WERI-Rb-1 (cell line): ENCODE results near the gene ZFHX3.

Source experiments
- DNase-seq: peaks from one replicate; pipeline ENCODE4 v3.0.0-alpha.2; 2020
- H3K27ac ChIP-seq: fragments of 250-450 bp; sonication (Bioruptor Pico); 2 replicates; pipeline ENCODE4 v1.5.1; 2020; ENCODE audit warnings: mild to moderate bottlenecking, moderate library complexity
- H3K27me3 ChIP-seq: fragments of 250-450 bp; sonication (Bioruptor Pico); 2 replicates; pipeline ENCODE4 v1.5.1; 2021; ENCODE audit warnings: mild to moderate bottlenecking, low read depth, moderate library complexity; ENCODE audit not compliant: insufficient read depth, severe bottlenecking
- H3K36me3 ChIP-seq: fragments of 250-450 bp; sonication (Bioruptor Pico); 2 replicates; pipeline ENCODE4 v1.5.1; 2020; ENCODE audit warnings: mild to moderate bottlenecking, moderate library complexity
- H3K4me3 ChIP-seq: 2 replicates; pipeline ENCODE4 v1.5.1; 2011; ENCODE audit warnings: low read depth, mild to moderate bottlenecking, control low read depth, low read length
- H3K9me3 ChIP-seq: fragments of 250-450 bp; sonication (Bioruptor Pico); 2 replicates; pipeline ENCODE4 v1.5.1; 2021; ENCODE audit warnings: mild to moderate bottlenecking, moderate library complexity; ENCODE audit not compliant: severe bottlenecking
- CTCF ChIP-seq: IDR thresholded peaks from 2 replicates; pipeline ENCODE4 v1.5.1; 2011; ENCODE audit warnings: low read depth, mild to moderate bottlenecking, control low read depth, inconsistent platforms, low read length

Gene ZFHX3

GRCh38 chr16:73021866-73022495 is 25.9 kb downstream of the ZFHX3 start:
- no peak for DNase-seq
- Histone ChIP-seq H3K9me3 (no peaks in the 10 kb centered on the region), H3K27ac (no peak overlapping the region), H3K36me3 (no peaks in the 10 kb centered on the region; the same call in 1 of the 2 replicates), H3K27me3 (no peaks in the 10 kb centered on the region), H3K4me3 (no peak overlapping the region)
- TF ChIP-seq CTCF = no peak

DNA sequence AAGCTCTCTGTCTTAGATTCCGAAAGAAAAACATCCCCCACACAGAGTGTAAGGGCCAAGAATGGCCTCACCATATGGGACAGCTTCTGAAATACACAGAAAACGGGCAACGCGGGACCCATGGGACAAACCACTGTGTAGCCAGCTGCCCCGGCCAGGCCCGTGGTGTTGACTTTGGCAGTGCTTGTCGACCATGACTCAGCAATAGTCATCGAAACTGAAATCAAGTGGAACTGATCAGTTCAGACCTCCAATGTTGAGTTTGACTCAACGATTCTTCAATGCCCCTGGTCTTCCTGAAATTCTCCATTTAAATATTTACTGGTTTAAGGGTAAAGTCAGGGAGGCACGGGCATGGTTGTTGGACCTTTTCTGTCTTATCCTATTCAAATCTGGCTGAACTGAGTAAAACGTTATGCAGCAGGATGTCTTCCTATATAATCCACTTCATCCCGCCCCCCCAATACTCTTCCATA is 27.5 kb downstream of the ZFHX3 start:
- no peak overlapping the region for H3K4me3 ChIP-seq
- no peaks in the 10 kb centered on the region; the same call in 1 of the 2 replicates for H3K36me3 ChIP-seq
- no peak for DNase-seq
- H3K27ac ChIP-seq = no peak overlapping the region
- H3K9me3 ChIP-seq = no peaks in the 10 kb centered on the region
- no peak for TF ChIP-seq CTCF
- no peaks in the 10 kb centered on the region for H3K27me3 ChIP-seq

- Histone ChIP-seq H3K36me3 (no peaks in the 10 kb centered on the region; the same call in 1 of the 2 replicates), H3K9me3 (no peaks in the 10 kb centered on the region), H3K27me3 (no peaks in the 10 kb centered on the region), H3K4me3 (no peak overlapping the region), H3K27ac (no peak overlapping the region)
- no peak for TF ChIP-seq CTCF
- DNase-seq = no peak
Observed at GRCh38 chr16:73019457-73020362, 28.2 kb downstream of the ZFHX3 start.

GRCh38 chr16:73018821-73019456 is 29.0 kb downstream of the ZFHX3 start:
- Histone ChIP-seq H3K27ac (no peak overlapping the region), H3K36me3 (no peaks in the 10 kb centered on the region; the same call in 1 of the 2 replicates), H3K27me3 (no peaks in the 10 kb centered on the region), H3K9me3 (no peaks in the 10 kb centered on the region), H3K4me3 (no peak overlapping the region)
- DNase-seq = no peak
- TF ChIP-seq CTCF = no peak

DNA sequence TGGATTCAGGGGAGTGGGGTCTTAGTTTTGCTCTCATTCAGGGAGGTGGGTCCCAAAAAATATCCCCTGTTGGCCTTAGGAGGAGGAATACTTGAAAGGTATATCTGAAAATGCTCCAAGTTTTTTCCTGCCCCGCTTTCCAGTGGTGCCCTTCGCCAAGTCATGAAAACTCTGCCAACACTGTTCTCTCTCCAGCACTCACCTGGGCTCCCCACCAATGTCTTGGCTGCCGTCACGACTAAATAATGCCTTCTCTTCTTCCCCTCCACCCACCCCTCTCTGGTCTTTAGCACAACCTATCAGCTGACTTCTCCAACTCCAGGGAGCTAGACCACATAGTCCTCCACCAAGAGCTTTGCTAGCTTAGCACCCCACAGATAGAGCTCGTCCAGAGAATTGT is 30.6 kb downstream of the ZFHX3 start:
- no peaks in the 10 kb centered on the region for H3K9me3 ChIP-seq
- DNase-seq = no peak
- H3K4me3 ChIP-seq = no peak overlapping the region
- TF ChIP-seq CTCF = no peak
- no peaks in the 10 kb centered on the region; the same call in 1 of the 2 replicates for H3K36me3 ChIP-seq
- no peak overlapping the region for H3K27ac ChIP-seq
- H3K27me3 ChIP-seq = no peaks in the 10 kb centered on the region
